VCaP (cell line): Measurements from ENCODE around the gene TASP1.

ENCODE experiments used
- H3K27ac ChIP-seq: fragments of 450-650 bp; 2 replicates; pipeline ENCODE4 v1.5.1; 2017
- TF ChIP-seq, protein P1 (sequence below): fragments of 450-650 bp; conservative IDR thresholded peaks from 2 replicates; pipeline ENCODE4 v1.5.1; 2017; ENCODE audit warnings: mild to moderate bottlenecking, moderate library complexity

The TASP1 gene

DNA sequence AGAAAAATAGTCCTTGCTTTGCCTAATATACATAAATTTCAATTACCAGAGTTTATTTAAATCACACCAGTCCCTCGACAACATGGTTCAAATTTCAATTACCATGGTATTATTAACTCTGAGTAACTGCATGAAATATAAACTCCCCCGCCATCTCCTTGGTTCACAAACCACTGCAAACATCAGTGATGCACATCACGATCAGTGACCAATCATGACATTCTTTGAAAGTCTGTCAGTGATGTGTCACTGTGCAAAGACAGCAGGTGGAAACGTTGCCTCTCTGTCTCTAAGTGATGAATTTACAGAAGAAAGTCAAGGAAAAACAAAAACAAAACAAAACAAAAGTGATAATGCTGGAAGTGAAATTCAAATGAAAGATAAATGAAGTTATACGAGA is 86.7 kb downstream of the TASP1 start:
- no peak overlapping the region for H3K27ac ChIP-seq

DNA sequence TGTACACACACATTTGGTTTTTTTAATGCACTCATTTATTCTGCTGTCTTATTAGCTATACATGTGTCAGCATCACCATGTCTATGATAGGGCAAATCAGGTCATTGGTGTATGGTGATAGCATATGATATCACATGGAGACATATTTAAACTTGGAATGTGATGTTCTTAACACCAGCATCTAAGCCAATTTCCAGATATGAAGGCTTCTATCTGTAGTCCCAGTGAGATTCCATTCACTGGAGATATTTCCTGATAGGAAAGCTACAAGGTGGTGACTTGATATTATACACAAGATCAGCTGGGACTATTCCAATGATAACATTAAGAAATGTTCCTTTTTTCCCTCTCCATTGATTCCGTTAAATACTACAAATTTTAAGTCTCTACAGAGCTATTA is 89.3 kb downstream of the TASP1 start:
- TF ChIP-seq, protein P1, sequence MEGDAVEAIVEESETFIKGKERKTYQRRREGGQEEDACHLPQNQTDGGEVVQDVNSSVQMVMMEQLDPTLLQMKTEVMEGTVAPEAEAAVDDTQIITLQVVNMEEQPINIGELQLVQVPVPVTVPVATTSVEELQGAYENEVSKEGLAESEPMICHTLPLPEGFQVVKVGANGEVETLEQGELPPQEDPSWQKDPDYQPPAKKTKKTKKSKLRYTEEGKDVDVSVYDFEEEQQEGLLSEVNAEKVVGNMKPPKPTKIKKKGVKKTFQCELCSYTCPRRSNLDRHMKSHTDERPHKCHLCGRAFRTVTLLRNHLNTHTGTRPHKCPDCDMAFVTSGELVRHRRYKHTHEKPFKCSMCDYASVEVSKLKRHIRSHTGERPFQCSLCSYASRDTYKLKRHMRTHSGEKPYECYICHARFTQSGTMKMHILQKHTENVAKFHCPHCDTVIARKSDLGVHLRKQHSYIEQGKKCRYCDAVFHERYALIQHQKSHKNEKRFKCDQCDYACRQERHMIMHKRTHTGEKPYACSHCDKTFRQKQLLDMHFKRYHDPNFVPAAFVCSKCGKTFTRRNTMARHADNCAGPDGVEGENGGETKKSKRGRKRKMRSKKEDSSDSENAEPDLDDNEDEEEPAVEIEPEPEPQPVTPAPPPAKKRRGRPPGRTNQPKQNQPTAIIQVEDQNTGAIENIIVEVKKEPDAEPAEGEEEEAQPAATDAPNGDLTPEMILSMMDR = no peak
- no peak overlapping the region for H3K27ac ChIP-seq

More for the DNA sequence above, 86.7 kb downstream of the TASP1 start:
- TF ChIP-seq, protein P1 = no peak

DNA sequence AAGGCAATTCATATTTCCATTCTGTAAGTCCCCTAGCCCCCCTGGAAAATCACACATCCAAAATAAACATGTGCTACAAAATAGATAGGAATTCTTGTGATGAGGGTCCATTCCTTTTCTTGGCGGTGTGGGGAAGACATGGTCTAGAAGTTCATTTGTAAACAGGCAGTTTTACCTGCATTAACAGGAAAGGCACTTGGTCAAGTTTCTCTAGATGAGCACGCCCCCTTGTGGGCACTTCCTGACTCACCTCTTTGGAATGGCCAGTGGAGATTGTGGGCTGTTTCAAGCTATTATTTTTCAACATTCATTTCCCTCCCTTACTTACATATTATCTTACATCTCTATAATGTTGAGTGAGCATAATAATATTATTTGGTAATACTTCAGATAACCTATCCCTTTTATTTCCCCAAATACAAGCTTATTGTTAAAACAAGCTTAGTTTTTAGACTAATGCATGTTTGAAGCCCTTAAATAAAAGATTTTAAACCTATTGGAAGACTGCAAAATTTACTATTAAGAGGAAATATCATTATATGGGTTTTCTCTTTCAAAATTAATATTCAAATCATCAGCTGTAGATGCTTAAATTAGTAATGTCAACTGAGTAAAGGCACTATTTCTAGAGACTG is 92.1 kb downstream of the TASP1 start:
- H3K27ac ChIP-seq = no peak overlapping the region
- TF ChIP-seq, protein P1 = peak; percentile 95

DNA sequence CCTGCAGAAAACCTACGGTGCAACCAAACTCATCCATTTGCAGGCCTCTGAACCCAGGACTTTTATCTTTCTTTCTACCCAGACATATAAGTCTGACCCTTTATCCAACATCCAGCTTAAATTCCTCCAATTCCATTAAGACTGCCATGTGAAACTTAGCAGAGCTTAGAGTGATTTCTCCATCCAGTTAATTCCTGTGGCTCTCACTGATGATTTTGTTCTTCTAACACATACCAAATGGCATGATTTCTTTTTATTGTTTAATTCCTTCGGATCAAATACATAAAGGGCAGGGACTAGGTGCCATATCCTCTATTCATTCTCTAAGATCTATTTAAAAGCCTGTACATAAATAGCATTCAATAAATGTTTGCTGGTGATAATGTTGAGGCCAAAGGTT is 92.9 kb downstream of the TASP1 start:
- H3K27ac ChIP-seq = no peak overlapping the region
- TF ChIP-seq, protein P1 = no peak

DNA sequence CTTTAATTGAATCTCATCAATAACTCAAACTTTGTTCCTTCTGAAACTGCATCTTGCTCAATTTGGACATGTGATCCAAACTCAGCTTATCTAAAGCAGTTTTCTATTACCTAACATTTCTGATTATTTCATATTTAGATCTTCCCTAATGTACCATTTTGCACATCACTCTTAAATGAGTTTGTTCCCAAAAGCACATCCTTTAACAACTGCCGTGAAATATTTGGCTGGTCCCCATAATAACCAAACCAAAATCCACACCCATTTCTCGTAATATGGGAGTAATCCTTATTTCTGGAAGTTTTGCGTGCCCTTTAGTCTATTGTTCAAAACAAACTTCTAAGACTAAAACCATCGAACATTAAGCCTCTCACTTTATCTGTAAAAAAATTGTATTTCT is 94.9 kb downstream of the TASP1 start:
- no peak overlapping the region for H3K27ac ChIP-seq
- TF ChIP-seq, protein P1 = no peak

DNA sequence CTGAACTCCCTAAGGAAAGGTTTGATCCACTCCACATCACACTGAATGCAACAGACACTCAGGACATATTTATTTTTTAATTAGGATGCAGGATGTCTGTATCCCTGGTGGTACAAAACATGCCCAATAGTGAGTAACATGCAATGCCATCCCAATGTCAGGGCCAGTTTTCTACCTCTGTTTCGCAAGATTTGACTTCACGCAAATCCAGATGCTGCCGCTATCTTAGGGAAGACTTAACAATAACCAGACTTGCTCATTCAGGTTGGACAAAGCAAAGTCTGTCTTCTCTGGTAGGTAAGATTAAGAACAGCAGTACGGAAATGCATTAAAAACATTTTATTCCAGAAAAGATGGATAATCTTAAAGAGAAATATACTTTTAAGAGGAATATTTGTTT is 103.1 kb downstream of the TASP1 start:
- TF ChIP-seq, protein P1 = no peak

DNA sequence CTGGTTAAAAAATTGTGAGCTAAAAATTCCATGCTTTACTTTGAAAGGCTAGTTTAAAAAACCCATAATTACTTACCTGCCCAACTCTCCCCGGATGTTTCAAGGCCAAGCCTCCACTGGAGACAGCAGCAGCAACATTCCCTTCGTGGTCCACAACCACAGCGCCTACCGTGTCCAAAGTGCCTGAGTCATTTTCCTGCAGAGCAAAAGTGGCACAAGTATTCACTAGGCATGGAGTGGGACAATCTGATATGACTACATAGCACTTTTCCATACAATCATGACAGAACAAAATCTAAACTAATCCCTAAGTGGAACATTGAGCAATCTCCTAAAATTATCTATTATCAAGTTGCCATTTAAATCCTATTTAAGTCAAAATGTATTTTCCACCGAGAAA is 104.8 kb downstream of the TASP1 start:
- TF ChIP-seq, protein P1 = no peak
- H3K27ac ChIP-seq = no peak overlapping the region

More for the DNA sequence above, 103.1 kb downstream of the TASP1 start:
- H3K27ac ChIP-seq = no peak overlapping the region
